ENCODE measurements around the gene RILPL1.
A peak's percentile ranks its signal among the peaks of the same experiment; 100 is the strongest.
"Not testable (repeated sequence)": the region's sequence is repeated elsewhere in the genome, so short reads cannot be mapped to it uniquely, and the experiment has no call there.

Gene RILPL1

GRCh38 chr12:123528858-123529257 is 4.7 kb downstream of the RILPL1 start:
- no peak for DNase-seq

- no peak for DNase-seq
These were observed 6.9 kb downstream of the RILPL1 start for GRCh38 chr12:123526542-123527080.

- no peak for DNase-seq
These were observed 9.1 kb downstream of the RILPL1 start for GRCh38 chr12:123524378-123524777.

- no peak for DNase-seq
These were observed 10.0 kb downstream of the RILPL1 start for GRCh38 chr12:123523518-123523917.

- no peak for DNase-seq
These were observed 11.4 kb downstream of the RILPL1 start for GRCh38 chr12:123522164-123522563.

- no peak for DNase-seq
These were observed 12.7 kb downstream of the RILPL1 start for GRCh38 chr12:123520567-123521474.

GRCh38 chr12:123519141-123520001 is 14.1 kb downstream of the RILPL1 start:
- peak; percentile 87 for DNase-seq

GRCh38 chr12:123516216-123516780 is 17.2 kb downstream of the RILPL1 start:
- no peak for DNase-seq

- DNase-seq = not testable (repeated sequence)
These were observed 18.8 kb downstream of the RILPL1 start for GRCh38 chr12:123514582-123515221.

- DNase-seq = no peak
These were observed 19.7 kb downstream of the RILPL1 start for GRCh38 chr12:123513805-123514204.

GRCh38 chr12:123512838-123513665 is 20.5 kb downstream of the RILPL1 start:
- DNase-seq = no peak

- DNase-seq = no peak
These were observed 26.7 kb downstream of the RILPL1 start for GRCh38 chr12:123506843-123507236.

GRCh38 chr12:123506059-123506842 is 27.3 kb downstream of the RILPL1 start:
- no peak for DNase-seq

GRCh38 chr12:123502163-123502704 is 31.3 kb downstream of the RILPL1 start:
- DNase-seq = no peak

- no peak for DNase-seq
These were observed 34.2 kb downstream of the RILPL1 start for GRCh38 chr12:123499332-123499731.

- DNase-seq = no peak
These were observed 35.2 kb downstream of the RILPL1 start for GRCh38 chr12:123498126-123498825.

GRCh38 chr12:123497065-123497464 is 36.5 kb downstream of the RILPL1 start:
- no peak for DNase-seq

- no peak for DNase-seq
These were observed 39.2 kb downstream of the RILPL1 start for GRCh38 chr12:123494124-123494851.

Measured in kidney glomerular epithelial cell (primary cell).